Liver (tissue), 9 donors: ENCODE measurements around the gene FAM228B. TPM values are rescaled to one million over a fixed set of nuclear protein-coding genes. Genes with fewer than 3 reads are reported as not detected.

Experiments used
- DNase-seq: peaks from one replicate; pipeline ENCODE4 v3.0.0-alpha.2; 2017; ENCODE audit warnings: low spot score
- H3K27ac ChIP-seq, 2 donors: one replicate each; pipeline ENCODE4 v1.7.0; 2013; ENCODE audit warnings: inconsistent platforms in 2 of 2, low read length in 2 of 2, control low read depth in 1 of 2, low read depth in 1 of 2, mild to moderate bottlenecking in 1 of 2
- H3K27me3 ChIP-seq, 4 donors: one replicate each; pipeline versions ENCODE4 v1.6.1 to v1.7.0; 2013; ENCODE audit warnings: low read length in 3 of 4, inconsistent platforms in 1 of 4, mild to moderate bottlenecking in 1 of 4, moderate library complexity in 1 of 4; ENCODE audit not compliant: control insufficient read depth in 4 of 4, insufficient read depth in 4 of 4
- H3K36me3 ChIP-seq, 4 donors: one replicate each; pipeline versions ENCODE4 v1.6.1 to v1.7.0; 2013; ENCODE audit warnings: low read length in 3 of 4, mild to moderate bottlenecking in 3 of 4, low read depth in 1 of 4, moderate library complexity in 1 of 4; ENCODE audit not compliant: control insufficient read depth in 4 of 4, insufficient read depth in 3 of 4
- H3K4me1 ChIP-seq, 4 donors: one replicate each; pipeline versions ENCODE4 v1.6.1 to v1.7.0; 2013; ENCODE audit warnings: low read length in 3 of 4, mild to moderate bottlenecking in 3 of 4, moderate library complexity in 1 of 4; ENCODE audit not compliant: control insufficient read depth in 4 of 4, insufficient read depth in 4 of 4
- H3K4me3 ChIP-seq, 3 donors: one replicate each; pipeline versions ENCODE4 v1.6.1 to v1.7.0; 2013; ENCODE audit warnings: low read length in 3 of 3, control low read depth in 1 of 3, low read depth in 1 of 3, mild to moderate bottlenecking in 1 of 3
- H3K9ac ChIP-seq, 2 donors: one replicate each; pipeline ENCODE4 v1.7.0; 2013; ENCODE audit warnings: low read length in 2 of 2, mild to moderate bottlenecking in 2 of 2, moderate library complexity in 2 of 2, control low read depth in 1 of 2, low read depth in 1 of 2
- H3K9me3 ChIP-seq, 4 donors: one replicate each; pipeline versions ENCODE4 v1.6.1 to v1.7.0; 2013; ENCODE audit warnings: low read length in 3 of 4; ENCODE audit not compliant: control insufficient read depth in 4 of 4
- EGR1 ChIP-seq, 2 donors: IDR thresholded peaks; 2 replicates each; pipeline ENCODE4 v1.6.1; 2016 to 2018; ENCODE audit warnings: antibody characterized with exemption in 2 of 2, low read depth in 2 of 2
- FOXA1 ChIP-seq: IDR thresholded peaks from 2 replicates; pipeline ENCODE4 v1.6.1; 2016; ENCODE audit warnings: antibody characterized with exemption
- FOXA2 ChIP-seq: IDR thresholded peaks from 2 replicates; pipeline ENCODE4 v1.6.1; 2016; ENCODE audit warnings: antibody characterized with exemption
- GABPA ChIP-seq, 2 donors: IDR thresholded peaks in 1 of 2; conservative IDR thresholded peaks in 1 of 2; 2 replicates each; pipeline ENCODE4 v1.6.1; 2016; ENCODE audit warnings: antibody characterized with exemption in 2 of 2, mild to moderate bottlenecking in 1 of 2, moderate library complexity in 1 of 2
- HNF4A ChIP-seq, 2 donors: conservative IDR thresholded peaks; 2 replicates each; pipeline ENCODE4 v1.6.1; 2016; ENCODE audit warnings: antibody characterized with exemption in 2 of 2, mild to moderate bottlenecking in 2 of 2
- HNF4G ChIP-seq: IDR thresholded peaks from 2 replicates; pipeline ENCODE4 v1.6.1; 2016; ENCODE audit warnings: antibody characterized with exemption
- JUND ChIP-seq, 2 donors: IDR thresholded peaks; 2 replicates each; pipeline ENCODE4 v1.6.1; 2016; ENCODE audit warnings: antibody characterized with exemption in 2 of 2
- NR2F2 ChIP-seq: IDR thresholded peaks from 2 replicates; pipeline ENCODE4 v1.6.1; 2016; ENCODE audit warnings: antibody characterized with exemption
- RAD21 ChIP-seq, 2 donors: IDR thresholded peaks; 2 replicates each; pipeline ENCODE4 v1.6.1; 2016; ENCODE audit warnings: antibody characterized with exemption in 2 of 2, mild to moderate bottlenecking in 2 of 2
- RXRA ChIP-seq, 2 donors: IDR thresholded peaks; 2 replicates each; pipeline ENCODE4 v1.6.1; 2017 to 2018; ENCODE audit warnings: antibody characterized with exemption in 2 of 2, mild to moderate bottlenecking in 1 of 2
- SP1 ChIP-seq: IDR thresholded peaks from 2 replicates; pipeline ENCODE4 v1.6.1; 2018; ENCODE audit warnings: antibody characterized with exemption, mild to moderate bottlenecking
- TAF1 ChIP-seq: conservative IDR thresholded peaks from 2 replicates; pipeline ENCODE4 v1.6.1; 2016; ENCODE audit warnings: antibody characterized with exemption, mild to moderate bottlenecking
- YY1 ChIP-seq: IDR thresholded peaks from 2 replicates; pipeline ENCODE4 v1.6.1; 2016; ENCODE audit warnings: antibody characterized with exemption, mild to moderate bottlenecking
- WGBS: extraction: QIAGEN DNeasy Blood & Tissue Kit; methylation state at CpG from one replicate; pipeline ENCODE4 v1.1.7; 2013; 5-methylcytosine and 5-hydroxymethylcytosine counted together
- polyA plus RNA-seq, 2 donors: library from polyadenylated mRNA; stranded (reverse) in 1 of 2; unstranded in 1 of 2; fragments of 200-250 nt in 1 of 2; fragments of >200 nt in 1 of 2; fragmentation: Nextera tagmentation in 1 of 2; extraction: Ambion mirVana in 1 of 2; gene quantifications; one replicate each; pipeline versions ENCODE4 v1.2.1 to v1.2.3, GENCODE V29; 2013 to 2015
- total RNA-seq, 2 donors: library from RNA; depleted of rRNA; stranded (reverse); fragments of >200 nt; gene quantifications; one replicate each; pipeline ENCODE4 v1.2.3, GENCODE V29; 2014
- TF ChIP-seq, protein P1 (sequence below): IDR thresholded peaks from 2 replicates; pipeline ENCODE4 v1.6.1; 2016; ENCODE audit warnings: antibody characterized with exemption, mild to moderate bottlenecking
- TF ChIP-seq, protein P2 (sequence below): IDR thresholded peaks from 2 replicates; pipeline ENCODE4 v1.6.1; 2016; ENCODE audit warnings: antibody characterized with exemption
- TF ChIP-seq, protein P3 (sequence below): IDR thresholded peaks from 2 replicates; pipeline ENCODE4 v1.6.1; 2016; ENCODE audit warnings: antibody characterized with exemption
- TF ChIP-seq, protein P4 (sequence below): IDR thresholded peaks from 2 replicates; pipeline ENCODE4 v1.6.1; 2016; ENCODE audit warnings: antibody characterized with exemption
- TF ChIP-seq, protein P5 (sequence below): fragments of 150-350 bp; IDR thresholded peaks from 2 replicates; pipeline ENCODE4 v1.5.1; 2017; ENCODE audit warnings: improper control_type of control experiment, low read depth, low read length; ENCODE audit not compliant: missing input control
- donor health status: healthy.
- donor health status: healthy.
- donor health status: healthy.
- donor health status: healthy.
- donor health status: healthy.

Gene FAM228B
- total and polyA plus RNA-seq, 4 donors = 0.68 to 4.2 (median 3.8) TPM

DNA sequence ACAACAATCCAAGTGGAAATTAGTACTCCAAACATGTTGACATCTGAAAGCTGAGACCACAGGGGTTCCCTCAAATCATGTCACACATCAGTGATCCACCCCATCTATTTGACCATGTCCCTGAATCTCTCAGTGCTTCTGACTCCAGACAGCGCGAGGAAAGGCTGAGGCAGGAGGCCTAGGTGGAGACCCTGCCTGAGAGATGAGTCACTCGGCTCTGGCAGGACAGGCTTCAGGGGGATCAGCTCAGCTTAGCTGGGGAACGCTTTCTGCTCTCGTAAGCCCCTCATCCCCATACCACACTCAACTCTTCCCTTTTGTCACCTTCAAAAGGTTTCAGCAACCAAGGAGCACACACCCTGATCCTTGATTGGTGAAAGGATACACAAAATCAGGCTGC lies 45.8 kb downstream of the FAM228B start:
- 95% methylated on average over 5 of the region's 5 CpGs for WGBS
- no peak overlapping the region for H3K27ac ChIP-seq
- DNase-seq = no peak
- H3K9me3 ChIP-seq = no peaks in the 10 kb centered on the region
- H3K27me3 ChIP-seq = no peaks in the 10 kb centered on the region
- no peak overlapping the region for H3K4me3 ChIP-seq
- H3K36me3 ChIP-seq = no peaks in the 10 kb centered on the region
- TF ChIP-seq TAF1 = no peak
- no peak for TF ChIP-seq YY1
- no peak for TF ChIP-seq HNF4A (conservative IDR thresholded peaks at IDR 0.05)
- TF ChIP-seq FOXA1 = no peak
- TF ChIP-seq, protein P1, sequence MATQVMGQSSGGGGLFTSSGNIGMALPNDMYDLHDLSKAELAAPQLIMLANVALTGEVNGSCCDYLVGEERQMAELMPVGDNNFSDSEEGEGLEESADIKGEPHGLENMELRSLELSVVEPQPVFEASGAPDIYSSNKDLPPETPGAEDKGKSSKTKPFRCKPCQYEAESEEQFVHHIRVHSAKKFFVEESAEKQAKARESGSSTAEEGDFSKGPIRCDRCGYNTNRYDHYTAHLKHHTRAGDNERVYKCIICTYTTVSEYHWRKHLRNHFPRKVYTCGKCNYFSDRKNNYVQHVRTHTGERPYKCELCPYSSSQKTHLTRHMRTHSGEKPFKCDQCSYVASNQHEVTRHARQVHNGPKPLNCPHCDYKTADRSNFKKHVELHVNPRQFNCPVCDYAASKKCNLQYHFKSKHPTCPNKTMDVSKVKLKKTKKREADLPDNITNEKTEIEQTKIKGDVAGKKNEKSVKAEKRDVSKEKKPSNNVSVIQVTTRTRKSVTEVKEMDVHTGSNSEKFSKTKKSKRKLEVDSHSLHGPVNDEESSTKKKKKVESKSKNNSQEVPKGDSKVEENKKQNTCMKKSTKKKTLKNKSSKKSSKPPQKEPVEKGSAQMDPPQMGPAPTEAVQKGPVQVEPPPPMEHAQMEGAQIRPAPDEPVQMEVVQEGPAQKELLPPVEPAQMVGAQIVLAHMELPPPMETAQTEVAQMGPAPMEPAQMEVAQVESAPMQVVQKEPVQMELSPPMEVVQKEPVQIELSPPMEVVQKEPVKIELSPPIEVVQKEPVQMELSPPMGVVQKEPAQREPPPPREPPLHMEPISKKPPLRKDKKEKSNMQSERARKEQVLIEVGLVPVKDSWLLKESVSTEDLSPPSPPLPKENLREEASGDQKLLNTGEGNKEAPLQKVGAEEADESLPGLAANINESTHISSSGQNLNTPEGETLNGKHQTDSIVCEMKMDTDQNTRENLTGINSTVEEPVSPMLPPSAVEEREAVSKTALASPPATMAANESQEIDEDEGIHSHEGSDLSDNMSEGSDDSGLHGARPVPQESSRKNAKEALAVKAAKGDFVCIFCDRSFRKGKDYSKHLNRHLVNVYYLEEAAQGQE = no peak
- no peak for TF ChIP-seq NR2F2
- TF ChIP-seq, protein P2, sequence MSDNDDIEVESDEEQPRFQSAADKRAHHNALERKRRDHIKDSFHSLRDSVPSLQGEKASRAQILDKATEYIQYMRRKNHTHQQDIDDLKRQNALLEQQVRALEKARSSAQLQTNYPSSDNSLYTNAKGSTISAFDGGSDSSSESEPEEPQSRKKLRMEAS = no peak
- TF ChIP-seq, protein P3, sequence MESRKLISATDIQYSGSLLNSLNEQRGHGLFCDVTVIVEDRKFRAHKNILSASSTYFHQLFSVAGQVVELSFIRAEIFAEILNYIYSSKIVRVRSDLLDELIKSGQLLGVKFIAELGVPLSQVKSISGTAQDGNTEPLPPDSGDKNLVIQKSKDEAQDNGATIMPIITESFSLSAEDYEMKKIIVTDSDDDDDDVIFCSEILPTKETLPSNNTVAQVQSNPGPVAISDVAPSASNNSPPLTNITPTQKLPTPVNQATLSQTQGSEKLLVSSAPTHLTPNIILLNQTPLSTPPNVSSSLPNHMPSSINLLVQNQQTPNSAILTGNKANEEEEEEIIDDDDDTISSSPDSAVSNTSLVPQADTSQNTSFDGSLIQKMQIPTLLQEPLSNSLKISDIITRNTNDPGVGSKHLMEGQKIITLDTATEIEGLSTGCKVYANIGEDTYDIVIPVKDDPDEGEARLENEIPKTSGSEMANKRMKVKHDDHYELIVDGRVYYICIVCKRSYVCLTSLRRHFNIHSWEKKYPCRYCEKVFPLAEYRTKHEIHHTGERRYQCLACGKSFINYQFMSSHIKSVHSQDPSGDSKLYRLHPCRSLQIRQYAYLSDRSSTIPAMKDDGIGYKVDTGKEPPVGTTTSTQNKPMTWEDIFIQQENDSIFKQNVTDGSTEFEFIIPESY = no peak
- TF ChIP-seq RXRA (IDR thresholded peaks at IDR 0.05) = no peak
- no peak for TF ChIP-seq RAD21 (IDR thresholded peaks at IDR 0.05)
- no peak for TF ChIP-seq JUND (IDR thresholded peaks at IDR 0.05)
- TF ChIP-seq FOXA2 = no peak
- no peak for TF ChIP-seq EGR1 (IDR thresholded peaks at IDR 0.05; ENCODE audit: low read depth in 2 of 2)
- TF ChIP-seq SP1 = no peak
- TF ChIP-seq GABPA (IDR thresholded peaks at IDR 0.05 in 1 of 2, conservative IDR thresholded peaks at IDR 0.05 in 1 of 2) = no peak
- H3K4me1 ChIP-seq = no peaks in the 10 kb centered on the region
- no peak overlapping the region for H3K9ac ChIP-seq

DNA sequence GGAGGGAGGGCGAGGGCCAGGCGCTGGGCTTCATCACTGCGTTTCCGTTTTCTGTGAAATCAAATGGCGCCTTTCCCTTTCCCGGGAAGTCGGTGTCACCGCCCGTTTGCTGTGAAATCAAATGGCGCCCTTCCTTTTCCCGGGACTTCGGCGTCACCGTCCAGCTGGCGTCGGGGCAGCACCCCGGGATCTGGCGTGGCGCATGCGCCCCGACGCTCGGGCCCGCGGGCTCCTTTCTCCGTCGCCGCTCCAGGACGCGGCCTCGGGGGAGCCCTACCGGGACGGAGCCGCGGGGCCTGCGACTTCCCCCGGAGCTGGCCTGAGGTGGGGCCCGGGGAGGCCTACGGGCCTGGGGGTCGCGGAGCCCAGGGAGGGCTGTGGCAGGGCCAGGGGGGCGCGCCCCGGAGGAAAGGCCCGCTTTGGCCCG lies 51.6 kb downstream of the FAM228B start, which contains the start of gene FAM228A:
Gene FAM228A (plus strand): TSS at position 203 of the 427 bp plus-strand sequence. CDS start 428 bp downstream, outside the sequence.
- Histone ChIP-seq H3K27me3 (no peaks in the 10 kb centered on the region), H3K9me3 (peaks cover 0 to 4% (median 0%) of the 10 kb centered on the region in 4 donors), H3K4me3 (peak within 1 kb of the TSS in 1 of 3 donors; percentile 14), H3K36me3 (no peaks in the 10 kb centered on the region), H3K27ac (no peak within 1 kb of the TSS), H3K9ac (no peak within 1 kb of the TSS), H3K4me1 (no peaks in the 10 kb centered on the region)
- no peak for DNase-seq
- 31% methylated on average over 46 of the region's 46 CpGs for WGBS
- TF ChIP-seq FOXA1 (no peak), SP1 (no peak), YY1 (no peak), HNF4G (no peak), TAF1 (no peak), RAD21 (IDR thresholded peaks at IDR 0.05) (no peak), FOXA2 (no peak)
- TF ChIP-seq, protein P3 = no peak
- TF ChIP-seq, protein P1 = no peak
- TF ChIP-seq, protein P4, sequence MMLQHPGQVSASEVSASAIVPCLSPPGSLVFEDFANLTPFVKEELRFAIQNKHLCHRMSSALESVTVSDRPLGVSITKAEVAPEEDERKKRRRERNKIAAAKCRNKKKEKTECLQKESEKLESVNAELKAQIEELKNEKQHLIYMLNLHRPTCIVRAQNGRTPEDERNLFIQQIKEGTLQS = no peak
- TF ChIP-seq, protein P5, sequence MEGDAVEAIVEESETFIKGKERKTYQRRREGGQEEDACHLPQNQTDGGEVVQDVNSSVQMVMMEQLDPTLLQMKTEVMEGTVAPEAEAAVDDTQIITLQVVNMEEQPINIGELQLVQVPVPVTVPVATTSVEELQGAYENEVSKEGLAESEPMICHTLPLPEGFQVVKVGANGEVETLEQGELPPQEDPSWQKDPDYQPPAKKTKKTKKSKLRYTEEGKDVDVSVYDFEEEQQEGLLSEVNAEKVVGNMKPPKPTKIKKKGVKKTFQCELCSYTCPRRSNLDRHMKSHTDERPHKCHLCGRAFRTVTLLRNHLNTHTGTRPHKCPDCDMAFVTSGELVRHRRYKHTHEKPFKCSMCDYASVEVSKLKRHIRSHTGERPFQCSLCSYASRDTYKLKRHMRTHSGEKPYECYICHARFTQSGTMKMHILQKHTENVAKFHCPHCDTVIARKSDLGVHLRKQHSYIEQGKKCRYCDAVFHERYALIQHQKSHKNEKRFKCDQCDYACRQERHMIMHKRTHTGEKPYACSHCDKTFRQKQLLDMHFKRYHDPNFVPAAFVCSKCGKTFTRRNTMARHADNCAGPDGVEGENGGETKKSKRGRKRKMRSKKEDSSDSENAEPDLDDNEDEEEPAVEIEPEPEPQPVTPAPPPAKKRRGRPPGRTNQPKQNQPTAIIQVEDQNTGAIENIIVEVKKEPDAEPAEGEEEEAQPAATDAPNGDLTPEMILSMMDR = no peak
- TF ChIP-seq, protein P2 = no peak
